ENCODE measurements around the gene ALG12. TPM values are rescaled to one million over a fixed set of nuclear protein-coding genes. Genes with fewer than 3 reads are reported as not detected.

Gene ALG12
- total and polyA plus RNA-seq, 4 donors = 13.3 to 27.4 (median 19.1) TPM

DNA sequence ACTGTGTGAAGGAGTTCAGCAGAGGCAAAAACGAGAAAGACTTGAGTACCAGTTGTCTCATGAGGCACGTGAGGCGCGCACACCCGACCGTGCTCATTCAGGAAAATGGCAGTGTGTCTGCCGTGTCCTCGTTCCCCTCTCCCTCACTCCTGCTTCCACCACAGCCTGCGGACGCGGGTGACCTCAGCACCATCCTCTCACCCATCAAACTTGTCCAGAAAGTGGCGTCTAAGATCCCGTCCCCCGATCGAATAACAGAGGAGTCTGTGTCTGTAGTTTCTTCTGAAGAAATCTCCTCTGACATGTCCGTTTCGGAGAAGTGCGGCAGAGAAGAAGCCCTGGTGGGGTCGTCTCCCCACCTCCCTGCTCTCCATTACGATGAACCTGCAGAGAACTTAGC is 34.2 kb downstream of the ALG12 start:
- DNase-seq (ENCODE audit: low read depth in 4 of 6, low spot score in 6 of 6) = no peak
- H3K4me1 ChIP-seq (ENCODE audit: control insufficient read depth, insufficient read depth, low read length) = peaks cover 13% of the 10 kb centered on the region
- no peaks in the 10 kb centered on the region for H3K27me3 ChIP-seq (ENCODE audit: control insufficient read depth, insufficient read depth, low read length)
- no peak overlapping the region for H3K4me3 ChIP-seq (ENCODE audit: low read depth, low read length)
- H3K27ac ChIP-seq (ENCODE audit: low read depth, low read length) = no peak overlapping the region
- peaks cover 45% of the 10 kb centered on the region for H3K36me3 ChIP-seq (ENCODE audit: control insufficient read depth, insufficient read depth, low read length)
- WGBS (ENCODE audit: insufficient coverage) = 93% methylated on average over 20 of the region's 20 CpGs
- H3K9me3 ChIP-seq (ENCODE audit: control insufficient read depth, insufficient read depth, low read length) = no peaks in the 10 kb centered on the region

DNA sequence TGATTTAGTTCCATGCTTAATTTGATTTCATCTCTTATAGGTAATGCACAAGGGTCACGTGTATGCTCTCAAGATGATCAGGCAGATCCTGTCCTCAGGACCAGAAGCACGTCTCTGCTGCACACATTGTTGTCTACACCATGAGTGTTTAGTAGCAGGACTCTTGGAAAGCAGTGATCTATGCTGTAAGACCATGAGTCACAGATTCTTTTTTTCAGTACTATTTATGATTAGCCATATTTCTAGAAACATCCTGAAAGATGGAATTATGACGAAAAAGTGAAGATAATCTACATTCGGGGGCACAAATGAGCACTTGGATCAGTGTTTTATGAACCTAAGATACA is 35.0 kb downstream of the ALG12 start:
- Histone ChIP-seq H3K4me1 (ENCODE audit: control insufficient read depth, insufficient read depth, low read length) (peaks cover 8% of the 10 kb centered on the region), H3K4me3 (ENCODE audit: low read depth, low read length) (no peak overlapping the region), H3K27ac (ENCODE audit: low read depth, low read length) (no peak overlapping the region), H3K36me3 (ENCODE audit: control insufficient read depth, insufficient read depth, low read length) (peaks cover 40% of the 10 kb centered on the region), H3K9me3 (ENCODE audit: control insufficient read depth, insufficient read depth, low read length) (no peaks in the 10 kb centered on the region), H3K27me3 (ENCODE audit: control insufficient read depth, insufficient read depth, low read length) (no peaks in the 10 kb centered on the region)
- no peak for DNase-seq (ENCODE audit: low read depth in 4 of 6, low spot score in 6 of 6)
- 100% methylated on average over 3 of the region's 4 CpGs for WGBS (ENCODE audit: insufficient coverage)

DNA sequence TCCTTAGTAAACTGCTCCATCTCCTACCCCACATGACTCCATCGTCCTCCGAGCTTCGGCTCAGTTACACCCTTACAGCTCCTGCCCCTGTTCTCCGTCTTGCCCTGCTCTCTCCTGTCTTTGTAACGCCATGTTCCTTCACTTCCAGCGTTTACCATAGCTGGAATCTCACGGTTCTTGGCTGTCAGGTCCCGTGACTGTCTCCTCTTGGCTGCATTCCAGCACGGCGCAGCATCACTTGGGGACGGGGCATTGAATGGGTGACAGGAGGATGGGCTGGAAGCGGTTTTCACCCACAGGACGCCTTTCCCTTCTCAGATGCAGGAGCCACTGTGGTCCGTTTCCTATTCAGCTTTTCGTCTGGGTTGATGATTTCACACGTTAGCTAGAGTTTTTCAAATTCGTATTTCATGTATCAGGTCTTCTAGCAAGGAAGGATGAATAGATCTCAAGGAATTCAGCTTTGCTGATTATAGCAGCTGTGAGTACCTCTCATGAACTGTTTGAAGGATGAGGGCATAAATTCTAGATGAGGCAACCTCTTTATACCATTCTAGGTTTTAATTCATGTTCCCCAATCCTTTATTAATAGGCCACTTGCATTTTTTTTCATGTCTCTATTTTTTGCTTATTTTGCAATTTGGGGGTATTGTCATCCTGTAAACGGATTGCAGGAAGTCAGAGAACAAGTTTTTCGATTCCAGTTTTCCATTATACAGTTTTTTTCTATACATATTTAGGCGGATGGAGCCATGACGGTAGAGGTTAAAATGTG is 35.5 kb downstream of the ALG12 start:
- Histone ChIP-seq H3K27me3 (ENCODE audit: control insufficient read depth, insufficient read depth, low read length) (no peaks in the 10 kb centered on the region), H3K27ac (ENCODE audit: low read depth, low read length) (no peak overlapping the region), H3K9me3 (ENCODE audit: control insufficient read depth, insufficient read depth, low read length) (no peaks in the 10 kb centered on the region), H3K4me3 (ENCODE audit: low read depth, low read length) (no peak overlapping the region), H3K4me1 (ENCODE audit: control insufficient read depth, insufficient read depth, low read length) (peaks cover 6% of the 10 kb centered on the region), H3K36me3 (ENCODE audit: control insufficient read depth, insufficient read depth, low read length) (peaks cover 40% of the 10 kb centered on the region)
- 50% methylated on average over 17 of the region's 21 CpGs for WGBS (ENCODE audit: insufficient coverage)
- peak in 5 of 6 donors; percentile 17 to 75 (median 43) for DNase-seq (ENCODE audit: low read depth in 4 of 6, low spot score in 6 of 6)

DNA sequence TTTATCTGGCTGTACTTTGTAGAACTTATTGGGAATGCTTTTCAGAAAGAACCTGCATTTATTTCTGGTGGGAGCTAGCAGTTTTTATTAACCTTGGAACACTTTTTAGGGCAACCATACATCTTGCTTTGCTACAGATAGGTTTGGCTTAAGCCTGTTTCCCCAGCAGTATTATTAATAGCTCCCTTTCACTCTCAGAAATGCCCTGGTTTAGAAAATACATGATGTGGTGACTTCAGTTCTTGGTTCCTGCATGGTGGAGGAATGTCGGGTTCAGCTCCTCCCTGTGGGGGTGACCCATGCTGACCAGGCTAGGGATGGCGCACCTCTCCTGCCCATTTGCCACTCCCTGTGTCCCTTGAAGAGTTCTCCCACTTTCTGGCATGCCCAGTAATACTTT is 36.4 kb downstream of the ALG12 start:
- peaks cover 37% of the 10 kb centered on the region for H3K36me3 ChIP-seq (ENCODE audit: control insufficient read depth, insufficient read depth, low read length)

DNA sequence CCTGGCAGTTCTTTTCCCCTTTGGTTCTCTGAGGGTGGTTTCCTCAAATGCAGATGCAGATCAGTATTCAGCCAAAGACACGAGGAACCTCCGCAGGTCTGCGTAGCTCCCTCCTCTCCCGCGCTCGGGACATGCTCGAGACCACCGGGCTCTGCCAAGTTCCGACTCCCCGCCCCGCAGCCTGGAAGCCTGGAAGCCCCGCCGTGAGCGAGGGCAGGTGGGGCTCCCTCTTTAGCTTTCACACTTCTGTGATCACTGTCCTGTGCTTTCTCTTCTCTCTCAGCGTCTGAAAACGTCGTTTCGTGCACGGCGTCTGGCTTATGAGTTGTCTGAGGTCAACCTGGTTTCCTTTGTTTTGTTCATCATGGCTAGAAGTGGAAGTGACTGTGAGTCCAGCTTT is 38.0 kb downstream of the ALG12 start:
- H3K36me3 ChIP-seq (ENCODE audit: control insufficient read depth, insufficient read depth, low read length) = peaks cover 24% of the 10 kb centered on the region
- WGBS (ENCODE audit: insufficient coverage) = 55% methylated on average over 12 of the region's 20 CpGs
- H3K27me3 ChIP-seq (ENCODE audit: control insufficient read depth, insufficient read depth, low read length) = no peaks in the 10 kb centered on the region
- H3K4me3 ChIP-seq (ENCODE audit: low read depth, low read length) = no peak overlapping the region
- peaks cover 2% of the 10 kb centered on the region for H3K9me3 ChIP-seq (ENCODE audit: control insufficient read depth, insufficient read depth, low read length)
- H3K27ac ChIP-seq (ENCODE audit: low read depth, low read length) = no peak overlapping the region
- peaks cover 5% of the 10 kb centered on the region for H3K4me1 ChIP-seq (ENCODE audit: control insufficient read depth, insufficient read depth, low read length)
- DNase-seq (ENCODE audit: low read depth in 4 of 6, low spot score in 6 of 6) = no peak

More for the DNA sequence above, 36.4 kb downstream of the ALG12 start:
- Histone ChIP-seq H3K4me3 (ENCODE audit: low read depth, low read length) (no peak overlapping the region), H3K27me3 (ENCODE audit: control insufficient read depth, insufficient read depth, low read length) (no peaks in the 10 kb centered on the region), H3K9me3 (ENCODE audit: control insufficient read depth, insufficient read depth, low read length) (no peaks in the 10 kb centered on the region), H3K27ac (ENCODE audit: low read depth, low read length) (no peak overlapping the region), H3K4me1 (ENCODE audit: control insufficient read depth, insufficient read depth, low read length) (peaks cover 5% of the 10 kb centered on the region)
- no CpG with 5 or more reads among the region's 2 CpGs for WGBS (ENCODE audit: insufficient coverage)
- no peak for DNase-seq (ENCODE audit: low read depth in 4 of 6, low spot score in 6 of 6)

DNA sequence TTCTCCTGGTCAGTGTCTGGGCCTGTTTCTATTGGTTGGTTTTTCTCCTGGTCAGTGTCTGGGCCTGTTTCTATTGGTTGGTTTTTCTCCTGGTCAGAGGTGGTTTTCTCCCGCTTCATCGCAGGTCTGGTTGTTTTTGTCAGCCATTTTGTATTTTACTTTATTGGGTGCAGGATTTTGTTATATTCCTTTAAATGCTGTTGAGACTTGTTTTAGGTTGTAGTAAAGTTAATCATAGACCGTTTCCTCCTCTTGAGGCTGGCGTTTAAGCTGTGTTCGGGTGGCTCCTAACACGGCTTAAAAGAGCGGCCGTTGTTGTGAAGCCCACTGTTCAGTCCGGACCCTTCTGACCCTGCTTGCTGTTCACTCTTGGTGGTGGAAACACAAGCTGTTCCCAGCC is 38.4 kb downstream of the ALG12 start:
- DNase-seq (ENCODE audit: low read depth in 4 of 6, low spot score in 6 of 6) = no peak
- Histone ChIP-seq H3K36me3 (ENCODE audit: control insufficient read depth, insufficient read depth, low read length) (peaks cover 20% of the 10 kb centered on the region), H3K4me3 (ENCODE audit: low read depth, low read length) (no peak overlapping the region), H3K9me3 (ENCODE audit: control insufficient read depth, insufficient read depth, low read length) (peaks cover 2% of the 10 kb centered on the region), H3K4me1 (ENCODE audit: control insufficient read depth, insufficient read depth, low read length) (peaks cover 5% of the 10 kb centered on the region), H3K27me3 (ENCODE audit: control insufficient read depth, insufficient read depth, low read length) (no peaks in the 10 kb centered on the region), H3K27ac (ENCODE audit: low read depth, low read length) (no peak overlapping the region)
- 97% methylated on average over 7 of the region's 9 CpGs for WGBS (ENCODE audit: insufficient coverage)

DNA sequence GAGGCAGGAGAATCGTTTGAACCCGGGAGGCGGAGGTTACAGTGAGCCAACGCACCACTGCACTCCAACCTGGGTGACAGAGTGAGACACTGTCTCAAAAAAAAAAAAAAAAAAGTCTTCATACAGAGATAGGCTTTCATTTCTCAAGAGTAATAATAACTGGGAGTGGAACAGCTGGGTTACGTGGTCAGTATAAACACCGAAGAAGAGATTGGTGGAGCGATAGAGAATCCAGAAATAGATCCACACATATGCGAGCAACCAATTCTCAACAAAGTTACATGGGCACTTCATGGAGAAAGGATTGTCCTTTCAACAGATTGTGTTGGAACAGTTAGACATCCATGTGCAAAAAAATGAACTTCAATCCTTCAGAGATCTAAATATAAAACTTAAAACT is 40.0 kb downstream of the ALG12 start:
- WGBS (ENCODE audit: insufficient coverage) = no CpG with 5 or more reads among the region's 8 CpGs
- Histone ChIP-seq H3K4me3 (ENCODE audit: low read depth, low read length) (no peak overlapping the region), H3K4me1 (ENCODE audit: control insufficient read depth, insufficient read depth, low read length) (peaks cover 5% of the 10 kb centered on the region), H3K9me3 (ENCODE audit: control insufficient read depth, insufficient read depth, low read length) (peaks cover 2% of the 10 kb centered on the region), H3K27me3 (ENCODE audit: control insufficient read depth, insufficient read depth, low read length) (no peaks in the 10 kb centered on the region), H3K27ac (ENCODE audit: low read depth, low read length) (no peak overlapping the region), H3K36me3 (ENCODE audit: control insufficient read depth, insufficient read depth, low read length) (peaks cover 6% of the 10 kb centered on the region)
- no peak for DNase-seq (ENCODE audit: low read depth in 4 of 6, low spot score in 6 of 6)

DNA sequence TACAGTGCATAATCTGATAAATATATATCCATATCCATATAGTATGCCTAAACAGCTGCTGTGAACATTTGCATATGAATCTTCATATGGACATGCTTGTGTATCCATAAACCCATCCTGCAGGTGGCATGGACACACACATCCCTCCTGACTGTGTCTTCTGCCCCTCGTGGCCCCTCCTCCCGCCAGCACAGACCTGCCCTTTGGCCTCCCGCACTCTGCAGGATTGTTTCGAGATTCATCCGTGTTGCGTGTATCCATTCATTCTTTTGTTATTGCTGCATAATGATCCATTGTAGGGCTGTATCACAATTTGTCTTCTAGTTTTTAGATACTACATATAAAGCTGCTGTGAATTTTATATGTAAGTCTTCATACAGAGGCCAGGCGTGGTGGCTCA is 40.6 kb downstream of the ALG12 start:
- 100% methylated on average over 5 of the region's 7 CpGs for WGBS (ENCODE audit: insufficient coverage)
- Histone ChIP-seq H3K27me3 (ENCODE audit: control insufficient read depth, insufficient read depth, low read length) (no peaks in the 10 kb centered on the region), H3K4me3 (ENCODE audit: low read depth, low read length) (no peak overlapping the region), H3K36me3 (ENCODE audit: control insufficient read depth, insufficient read depth, low read length) (peaks cover 6% of the 10 kb centered on the region), H3K4me1 (ENCODE audit: control insufficient read depth, insufficient read depth, low read length) (peaks cover 5% of the 10 kb centered on the region), H3K9me3 (ENCODE audit: control insufficient read depth, insufficient read depth, low read length) (peaks cover 2% of the 10 kb centered on the region), H3K27ac (ENCODE audit: low read depth, low read length) (no peak overlapping the region)
- no peak for DNase-seq (ENCODE audit: low read depth in 4 of 6, low spot score in 6 of 6)

DNA sequence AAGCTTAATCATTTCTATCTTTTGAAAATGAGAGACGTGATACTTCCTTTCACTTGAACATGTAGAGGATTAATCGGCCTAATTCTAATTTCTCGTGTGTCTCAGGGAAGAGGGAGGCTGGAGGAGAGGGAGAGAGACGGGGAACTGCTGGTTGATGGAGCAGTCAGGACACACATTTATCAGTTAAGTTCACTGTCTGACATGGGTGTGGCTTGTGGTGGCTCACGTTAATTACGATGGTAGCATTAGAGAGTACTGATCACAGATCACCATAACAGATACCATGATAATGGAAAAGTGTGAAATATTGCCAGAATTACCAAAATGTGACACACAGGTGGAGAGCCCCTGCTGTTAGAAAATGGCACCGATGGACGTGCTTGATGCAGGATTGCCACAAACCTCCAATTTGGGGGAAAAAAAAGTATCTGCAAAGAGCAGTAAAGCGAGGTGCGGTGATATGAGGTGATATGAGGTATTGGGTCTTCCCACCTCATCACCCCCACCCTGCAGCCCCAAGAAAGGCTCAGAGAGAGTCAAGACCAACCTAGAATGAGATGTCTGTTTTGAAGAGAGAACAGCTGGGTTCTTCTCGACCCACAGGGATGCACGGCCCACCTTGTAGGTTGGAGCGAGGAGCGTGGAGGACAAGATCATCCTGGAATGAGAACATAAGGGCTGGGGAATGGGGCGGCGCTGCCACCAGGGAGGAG is 44.9 kb downstream of the ALG12 start:
- Histone ChIP-seq H3K4me1 (ENCODE audit: control insufficient read depth, insufficient read depth, low read length) (no peaks in the 10 kb centered on the region), H3K4me3 (ENCODE audit: low read depth, low read length) (no peak overlapping the region), H3K27me3 (ENCODE audit: control insufficient read depth, insufficient read depth, low read length) (no peaks in the 10 kb centered on the region), H3K27ac (ENCODE audit: low read depth, low read length) (no peak overlapping the region), H3K36me3 (ENCODE audit: control insufficient read depth, insufficient read depth, low read length) (peaks cover 6% of the 10 kb centered on the region), H3K9me3 (ENCODE audit: control insufficient read depth, insufficient read depth, low read length) (peaks cover 6% of the 10 kb centered on the region)
- no peak for DNase-seq (ENCODE audit: low read depth in 4 of 6, low spot score in 6 of 6)
- WGBS (ENCODE audit: insufficient coverage) = 95% methylated on average over 11 of the region's 16 CpGs

DNA sequence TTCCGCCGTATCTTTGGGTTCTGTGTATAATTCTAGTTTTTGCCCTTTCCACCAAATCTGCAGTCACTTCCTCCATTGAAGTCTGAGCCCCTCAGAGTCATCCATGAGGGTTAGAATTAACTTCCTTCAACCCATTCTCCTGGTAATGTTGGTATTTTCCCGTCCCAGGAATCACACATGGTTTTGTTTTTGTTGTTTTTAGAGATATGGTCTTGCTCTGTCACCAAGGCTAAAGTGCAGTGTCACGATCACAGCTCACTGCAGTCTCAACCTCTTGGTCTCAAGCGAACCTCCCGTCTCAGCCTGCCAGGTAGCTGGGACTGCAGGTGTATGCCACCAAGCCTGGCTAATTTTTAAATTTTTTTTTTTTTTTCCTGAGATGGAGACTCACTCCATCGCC is 45.9 kb downstream of the ALG12 start:
- H3K9me3 ChIP-seq (ENCODE audit: control insufficient read depth, insufficient read depth, low read length) = peaks cover 6% of the 10 kb centered on the region
- H3K27ac ChIP-seq (ENCODE audit: low read depth, low read length) = no peak overlapping the region
- no peak overlapping the region for H3K4me3 ChIP-seq (ENCODE audit: low read depth, low read length)
- no peaks in the 10 kb centered on the region for H3K27me3 ChIP-seq (ENCODE audit: control insufficient read depth, insufficient read depth, low read length)
- no peak for DNase-seq (ENCODE audit: low read depth in 4 of 6, low spot score in 6 of 6)
- WGBS (ENCODE audit: insufficient coverage) = 82% methylated on average over 3 of the region's 7 CpGs
- no peaks in the 10 kb centered on the region for H3K4me1 ChIP-seq (ENCODE audit: control insufficient read depth, insufficient read depth, low read length)
- peaks cover 6% of the 10 kb centered on the region for H3K36me3 ChIP-seq (ENCODE audit: control insufficient read depth, insufficient read depth, low read length)
